NCI-H2029 treated with DMSO at 0.1 percent for 48 hours (cell line): ENCODE data around the gene MKI67.
"Not testable (repeated sequence)": the region's sequence is repeated elsewhere in the genome, so short reads cannot be mapped to it uniquely, and the experiment has no call there.

ENCODE experiments used
- DNase-seq: peaks from one replicate; lab custom pipeline; 2025; lab: John Stamatoyannopoulos, UW

Gene MKI67

DNA sequence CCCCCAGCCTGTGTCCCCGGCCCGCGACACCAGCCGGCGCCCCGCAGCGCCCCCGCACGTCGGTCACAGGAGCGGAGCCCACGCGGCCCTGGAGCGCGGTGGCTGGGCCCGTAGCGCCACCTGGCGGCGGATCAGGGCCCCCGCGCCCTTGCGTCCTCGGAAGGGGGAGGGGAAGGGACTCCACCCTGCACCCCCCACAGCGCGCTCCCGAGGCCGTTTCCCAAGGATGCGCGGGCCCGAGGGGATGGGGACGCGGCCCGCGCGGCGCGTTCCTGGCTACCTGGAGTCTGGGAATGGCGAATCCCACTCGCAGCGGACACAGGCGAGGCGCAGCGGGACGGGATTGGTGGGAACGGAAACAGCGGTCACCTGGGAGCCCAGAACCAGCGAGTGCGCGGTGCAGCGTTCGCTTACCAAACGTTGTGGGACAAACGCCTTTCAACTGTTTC, 23.8 kb upstream of the MKI67 start:
- no peak for DNase-seq

DNA sequence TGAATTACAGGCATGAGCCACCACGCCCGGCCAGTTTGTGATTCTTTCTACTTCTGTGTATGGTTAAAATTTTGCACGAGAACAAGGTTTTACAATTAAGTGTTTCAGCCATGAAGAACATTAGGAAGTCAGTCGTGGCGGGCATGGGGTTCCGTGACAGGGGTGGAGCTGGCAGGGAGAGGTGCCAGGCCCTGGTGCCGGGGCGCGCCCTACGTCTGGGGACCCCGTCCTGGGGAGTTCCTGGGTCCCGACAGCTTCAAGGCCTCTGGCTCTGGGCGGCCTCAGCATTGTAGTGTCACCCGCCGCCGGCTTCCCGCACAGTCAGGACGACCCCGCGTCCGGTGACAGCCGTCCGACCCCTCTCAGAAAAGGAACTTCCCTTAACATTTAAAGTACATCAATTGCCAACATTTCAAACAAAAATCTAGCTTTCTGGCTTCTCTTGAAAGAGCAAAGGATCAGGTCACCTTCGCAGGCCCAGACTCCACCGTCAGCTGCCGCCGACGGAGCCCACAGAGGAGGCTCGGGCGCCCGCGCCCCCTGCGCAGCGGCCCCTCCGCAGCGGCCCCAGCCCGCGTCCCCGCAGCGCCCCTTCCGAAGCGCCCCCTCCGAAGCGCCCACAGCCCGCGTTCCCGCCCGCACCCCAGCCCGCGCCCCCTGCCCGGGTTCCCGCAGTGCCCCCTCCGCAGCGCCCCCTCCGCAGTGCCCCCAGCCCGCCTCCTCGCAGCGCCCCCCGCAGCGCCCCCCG, 23.2 kb upstream of the MKI67 start:
- DNase-seq: no peak

DNA sequence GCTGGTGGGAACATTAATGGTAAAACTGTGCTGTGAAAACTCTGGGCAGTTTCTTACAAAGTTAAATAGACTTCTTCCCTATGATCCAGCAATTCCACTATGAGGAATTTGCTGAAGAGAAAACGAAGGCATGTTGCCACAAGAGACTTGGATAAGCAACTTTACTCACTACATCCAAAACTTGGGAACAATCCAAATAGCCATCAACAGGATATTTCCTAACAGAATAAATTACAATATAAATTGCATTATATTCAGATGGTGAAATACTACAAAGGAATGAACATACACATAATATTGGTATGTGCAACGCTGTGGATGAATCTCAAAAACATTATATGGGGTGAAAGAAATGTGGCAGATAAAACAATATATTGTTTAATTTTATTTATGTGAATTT, 21.4 kb upstream of the MKI67 start:
- no peak for DNase-seq

DNA sequence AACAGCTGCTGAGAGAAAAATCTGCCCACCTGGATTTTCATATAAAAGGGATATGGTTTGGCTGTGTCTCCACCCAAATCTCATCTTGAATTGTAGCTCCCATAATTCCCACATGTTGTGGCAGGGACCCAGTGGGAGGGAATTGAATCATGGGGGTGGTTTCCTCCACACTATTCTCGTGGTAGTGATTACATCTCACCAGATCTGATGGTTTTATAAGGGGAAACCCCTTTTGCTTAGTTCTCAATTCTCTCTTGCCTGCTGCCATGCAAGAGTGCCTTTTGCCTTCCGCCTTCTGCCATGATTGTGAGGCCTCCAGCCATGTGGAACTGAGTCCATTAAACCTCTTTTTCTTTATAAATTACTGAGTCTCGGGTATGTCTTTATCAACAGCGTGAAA, 20.8 kb upstream of the MKI67 start:
- DNase-seq: no peak

DNA sequence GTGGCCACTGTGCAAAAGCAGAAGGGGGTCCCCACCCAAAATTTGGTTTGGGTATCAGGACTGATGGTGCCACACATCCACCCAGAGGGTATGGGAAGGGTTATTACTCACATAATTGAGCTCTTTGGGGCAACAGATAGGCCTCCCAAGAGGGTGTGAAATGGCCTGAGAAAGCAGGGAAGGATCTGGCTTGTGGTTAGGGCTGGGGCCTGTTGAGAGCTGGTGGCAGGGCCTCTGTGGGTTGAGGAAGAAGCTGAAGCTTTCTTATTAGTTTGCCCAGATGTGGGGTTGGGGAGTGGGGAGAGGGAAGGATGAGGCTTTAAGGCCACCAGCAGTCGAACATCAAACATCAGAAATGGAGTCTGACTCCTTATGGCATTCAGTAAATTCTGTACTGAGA, 18.3 kb upstream of the MKI67 start:
- no peak for DNase-seq

DNA sequence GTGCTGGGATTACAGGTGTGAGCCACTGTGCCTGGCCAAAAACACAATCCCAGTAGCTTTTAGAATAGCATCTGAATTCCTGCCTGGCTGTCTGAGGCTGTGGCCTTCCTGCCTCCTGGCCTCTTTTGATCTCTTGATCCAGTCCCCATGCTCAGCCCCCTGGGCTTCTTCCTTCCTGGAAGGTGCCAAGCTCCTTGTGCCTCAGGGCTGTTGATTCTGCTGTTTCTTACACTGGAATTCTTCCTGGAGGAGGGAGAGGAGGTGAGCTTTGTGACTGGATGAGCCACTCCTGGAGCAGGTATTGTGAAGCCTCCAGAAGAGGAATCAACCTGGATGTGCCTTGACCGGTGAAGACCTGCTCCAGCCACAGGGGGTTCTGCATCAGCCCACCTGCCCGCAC, 17.3 kb upstream of the MKI67 start:
- no peak for DNase-seq

DNA sequence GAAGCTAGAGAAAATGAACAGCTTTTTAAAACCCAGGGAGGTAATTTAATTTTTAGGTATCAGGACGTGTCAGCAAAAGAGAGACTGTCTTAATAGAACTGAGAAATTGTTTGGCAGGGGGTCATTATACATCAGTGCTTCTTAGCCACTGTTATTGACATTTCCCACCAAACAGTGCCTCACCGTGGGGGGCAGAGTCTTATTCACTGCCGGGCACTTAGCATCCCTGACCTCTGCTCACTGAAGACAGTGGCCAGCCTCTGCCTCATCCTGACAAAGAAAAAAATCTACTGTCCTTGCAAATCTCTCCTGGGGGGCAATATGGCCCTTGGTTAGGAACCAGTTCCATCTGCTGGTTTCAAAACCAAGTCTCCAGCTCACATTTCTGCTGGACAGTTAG, 14.2 kb upstream of the MKI67 start:
- DNase-seq: no peak

DNA sequence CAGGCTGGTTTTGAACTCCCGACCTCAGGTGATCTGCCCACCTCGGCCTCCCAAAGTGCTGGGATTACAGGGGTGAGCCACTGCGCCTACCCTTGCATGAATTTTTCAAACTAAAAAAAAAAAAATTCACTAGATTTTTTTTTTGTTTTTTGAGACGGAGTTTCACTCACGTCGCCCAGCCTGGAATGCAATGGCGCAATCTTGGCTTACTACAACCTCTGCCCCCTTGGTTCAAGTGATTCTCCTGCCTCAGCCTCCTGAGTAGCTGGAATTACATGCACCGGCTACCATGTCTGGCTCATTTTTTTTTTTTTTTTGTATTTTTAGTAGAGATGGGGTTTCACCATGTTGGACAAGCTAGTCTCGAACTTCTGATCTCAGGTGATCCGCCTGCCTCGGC, 12.2 kb upstream of the MKI67 start:
- not testable (repeated sequence) for DNase-seq

DNA sequence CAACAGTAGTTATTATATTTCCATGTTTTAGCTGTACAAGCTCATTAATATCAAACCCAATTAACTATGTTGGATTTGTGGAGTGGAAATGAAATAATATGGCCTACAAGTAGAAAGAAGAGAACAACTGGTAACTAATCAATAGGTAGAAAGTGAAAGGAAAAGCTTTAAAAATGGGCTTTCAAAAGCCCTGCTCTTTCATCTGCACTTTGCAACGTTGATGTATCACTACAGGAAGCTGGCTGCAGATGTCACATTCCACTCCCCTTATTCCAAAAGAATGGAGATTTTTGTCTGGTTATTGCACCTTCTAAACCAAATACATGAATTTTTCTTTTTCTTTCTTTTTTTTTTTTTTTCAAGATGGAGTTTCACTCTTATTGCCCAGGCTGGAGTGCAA, 11.7 kb upstream of the MKI67 start:
- DNase-seq: no peak

DNA sequence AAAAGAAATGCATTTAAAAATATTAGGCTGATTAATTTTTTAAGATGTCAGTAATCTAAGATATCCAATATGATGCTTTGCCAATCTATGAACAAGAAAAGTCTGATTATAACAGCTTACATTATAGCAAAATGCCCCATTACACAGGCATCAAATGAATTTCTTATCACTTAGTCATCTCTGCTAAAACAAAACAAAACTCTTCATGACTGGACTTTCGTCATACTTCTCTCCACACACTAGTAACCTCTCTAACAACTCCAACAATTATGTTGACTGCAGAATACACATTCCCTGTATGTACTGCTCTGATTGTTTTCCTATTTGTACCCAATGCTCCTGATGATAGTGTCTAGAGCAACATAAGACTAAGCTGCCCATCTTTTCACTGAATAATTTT, 3.8 kb upstream of the MKI67 start:
- DNase-seq: no peak

DNA sequence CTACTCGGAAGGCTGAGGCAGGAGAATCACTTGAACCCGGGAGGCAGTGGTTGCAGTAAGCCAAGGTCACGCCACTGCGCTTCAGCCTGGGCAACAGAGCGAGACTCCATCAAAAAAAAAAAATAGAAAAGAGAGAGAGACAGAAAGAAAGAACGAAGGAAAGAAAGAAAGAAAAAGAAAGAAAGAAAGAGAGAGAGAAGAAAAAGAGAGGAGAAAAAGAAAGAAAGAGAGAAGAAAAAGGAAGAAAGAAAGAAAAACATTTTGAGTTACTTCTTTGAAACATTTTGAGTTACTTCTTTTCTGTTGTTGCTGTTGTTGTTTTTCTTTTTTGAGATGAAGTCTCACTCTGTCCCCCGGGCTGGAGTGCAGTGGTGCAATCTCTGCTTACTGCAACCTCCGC, 2.4 kb upstream of the MKI67 start:
- DNase-seq: no peak

DNA sequence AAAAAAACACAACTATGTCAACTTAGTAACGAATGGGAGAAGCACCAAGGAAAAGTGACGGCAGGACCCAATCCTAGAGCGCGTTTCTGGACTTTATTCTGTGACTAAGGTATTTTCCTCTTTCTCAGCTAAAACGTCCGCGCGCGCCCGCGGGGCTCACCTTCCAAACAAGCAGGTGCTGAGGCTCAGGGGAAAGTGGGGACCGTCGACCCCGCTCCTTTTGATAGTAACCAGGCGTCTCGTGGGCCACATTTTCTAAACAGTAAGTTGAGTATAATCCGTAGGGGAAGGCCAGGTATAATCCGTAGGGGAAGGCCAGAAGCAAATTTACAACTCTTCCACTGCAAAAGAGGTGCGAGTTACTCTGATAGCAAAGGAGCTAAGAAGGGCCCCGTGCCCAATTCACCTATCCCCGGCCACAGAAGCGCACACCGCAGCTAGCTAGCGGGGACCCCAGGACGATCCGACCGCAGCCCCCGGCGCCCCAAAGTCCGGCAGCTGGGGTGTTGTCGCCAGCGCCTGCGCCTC, 743 bp downstream of the MKI67 start:
- DNase-seq: no peak

DNA sequence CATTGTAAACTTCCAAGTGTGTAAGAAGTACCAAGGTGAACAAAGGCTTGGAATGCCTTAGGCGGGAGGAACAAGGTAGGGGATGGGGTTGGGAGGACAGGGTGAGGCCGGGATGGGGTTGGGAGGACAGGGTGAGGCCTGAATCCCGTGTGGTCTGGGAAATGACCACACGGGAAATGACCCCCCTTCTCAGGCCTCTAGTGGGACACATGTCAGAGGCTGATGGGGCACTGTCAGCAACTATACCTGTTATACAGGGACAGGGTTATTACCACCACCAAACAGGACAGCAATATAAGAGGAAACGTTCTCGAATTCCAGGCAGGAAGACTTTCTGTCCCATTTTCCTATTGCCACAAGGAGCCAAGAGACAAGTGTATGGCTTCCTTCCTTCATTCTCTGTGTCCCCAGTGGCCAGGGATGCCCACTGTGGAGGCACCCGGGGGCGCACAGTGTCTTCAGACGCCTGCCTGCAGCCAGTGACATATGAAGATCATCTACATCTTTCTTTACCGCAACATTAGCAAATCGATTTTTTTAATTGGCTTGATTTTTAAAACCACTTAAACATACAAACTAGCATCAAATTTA, 1.3 kb downstream of the MKI67 start:
- no peak for DNase-seq

DNA sequence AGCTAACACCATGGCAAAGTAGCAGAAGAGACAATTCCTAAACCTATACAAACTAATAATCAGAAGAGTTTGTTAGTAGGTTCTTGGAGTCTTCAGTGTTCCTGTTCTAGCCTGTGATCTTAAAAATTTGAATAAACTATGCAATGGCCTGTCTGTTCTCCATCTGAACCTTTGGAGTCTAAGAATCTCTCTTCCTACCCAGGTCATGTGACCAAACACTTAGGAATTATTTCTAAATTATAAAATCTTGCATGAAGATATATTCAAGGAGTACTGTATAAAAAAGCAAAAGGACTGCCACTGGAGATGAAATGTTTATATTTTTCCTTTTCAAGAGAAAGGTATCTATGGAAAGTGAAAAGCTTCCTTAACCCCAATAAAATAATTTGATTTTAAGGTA, 2.4 kb downstream of the MKI67 start:
- DNase-seq: no peak

DNA sequence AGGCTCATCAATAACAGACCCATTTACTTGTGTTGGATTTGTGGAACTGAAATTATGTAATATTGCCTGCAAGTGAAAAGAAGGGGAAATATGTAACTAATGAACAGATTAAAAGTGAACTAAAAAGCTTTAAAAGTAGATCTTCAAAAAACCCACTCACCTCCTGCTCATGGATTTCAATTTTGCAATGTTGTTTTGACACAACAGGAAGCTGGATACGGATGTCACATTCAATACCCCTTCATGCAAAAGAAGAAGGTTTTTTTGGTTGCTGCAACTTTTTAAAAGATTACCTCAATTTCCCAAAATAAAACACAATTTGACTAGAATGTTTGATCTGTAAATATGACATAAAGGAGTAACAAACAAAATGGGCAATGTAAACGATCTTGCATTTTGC, 3.3 kb downstream of the MKI67 start:
- no peak for DNase-seq

DNA sequence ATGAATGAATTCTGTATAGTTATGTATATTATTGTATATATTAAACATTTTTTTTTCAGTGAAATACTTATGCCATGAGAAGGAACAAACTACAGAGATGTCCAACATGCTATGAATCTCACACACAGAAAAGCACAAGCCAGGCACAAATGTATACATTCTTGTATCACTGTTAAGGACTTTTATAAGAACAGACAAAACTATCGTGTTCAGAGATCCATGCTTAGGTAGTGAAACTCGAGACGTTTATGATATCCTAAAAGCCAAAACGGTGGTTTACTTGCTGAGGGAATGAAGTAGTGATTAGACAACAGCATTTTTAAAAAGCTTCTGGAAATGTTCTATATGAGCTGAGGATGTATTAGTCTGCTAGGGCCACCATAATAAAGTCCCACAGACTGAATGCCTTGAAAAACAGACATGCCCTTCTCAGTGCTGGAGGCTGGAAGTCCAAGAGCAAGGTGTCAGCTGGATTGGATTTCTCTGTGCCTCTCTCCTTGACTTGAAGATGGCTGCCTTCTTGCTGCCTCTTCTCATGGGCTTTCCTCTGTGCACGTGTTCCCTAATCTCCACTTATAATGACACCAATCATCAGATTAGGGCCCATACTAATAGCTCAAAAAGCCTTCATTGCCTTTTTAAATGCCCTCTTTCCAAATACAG, 4.3 kb downstream of the MKI67 start:
- DNase-seq: no peak

DNA sequence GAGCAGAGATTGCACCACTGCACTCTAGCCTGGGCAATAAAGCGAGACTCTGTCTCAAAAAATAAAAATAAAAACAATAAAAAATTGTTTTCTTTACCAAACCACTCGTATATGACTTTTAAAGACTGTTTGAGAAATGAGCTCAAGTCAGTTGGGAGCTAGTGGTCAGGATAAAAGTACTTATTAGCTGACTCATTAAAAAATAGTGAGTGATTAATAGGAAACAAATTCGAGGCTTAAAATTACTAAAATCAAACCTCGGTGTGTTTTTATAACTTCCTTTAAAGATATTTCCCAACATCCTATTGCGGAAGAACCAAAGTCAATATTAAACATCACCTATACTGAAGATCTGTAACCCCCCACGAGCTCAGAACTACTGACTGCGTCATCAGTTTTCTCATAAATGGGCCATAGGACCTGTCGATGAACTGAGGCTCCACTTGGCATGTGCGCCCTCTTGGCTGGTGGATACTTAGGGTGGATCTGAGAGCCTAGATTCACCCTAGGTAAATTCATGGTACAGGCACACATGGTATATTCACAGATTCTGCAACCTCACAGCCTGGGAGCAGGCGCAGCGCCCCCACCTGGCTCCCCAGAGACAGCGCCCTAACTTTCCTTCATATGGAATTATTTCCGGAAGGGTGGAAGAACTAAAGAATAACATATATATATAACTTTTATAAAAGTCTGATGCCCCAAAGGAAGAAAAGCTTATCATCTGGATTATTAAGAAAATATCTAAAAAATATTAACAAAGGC, 9.2 kb downstream of the MKI67 start:
- DNase-seq: no peak

DNA sequence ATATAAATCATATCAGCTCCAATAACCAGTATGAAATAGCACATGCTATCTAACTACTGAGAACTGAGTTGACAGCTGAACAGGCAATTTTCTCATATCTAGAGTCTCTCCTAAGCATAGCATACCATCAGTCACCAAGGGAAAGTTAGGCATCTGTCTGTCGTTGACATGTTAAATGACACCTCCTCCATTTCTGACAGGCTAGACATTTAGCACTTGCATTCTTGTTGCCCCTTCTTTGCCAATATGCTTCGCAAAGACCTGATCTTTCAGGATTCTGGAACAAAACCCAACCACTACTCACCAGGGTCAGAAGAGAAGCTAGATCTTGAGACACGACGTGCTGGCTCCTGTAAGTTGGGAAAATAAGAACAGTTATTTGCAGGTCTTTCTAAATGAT, 10.0 kb downstream of the MKI67 start:
- no peak for DNase-seq

DNA sequence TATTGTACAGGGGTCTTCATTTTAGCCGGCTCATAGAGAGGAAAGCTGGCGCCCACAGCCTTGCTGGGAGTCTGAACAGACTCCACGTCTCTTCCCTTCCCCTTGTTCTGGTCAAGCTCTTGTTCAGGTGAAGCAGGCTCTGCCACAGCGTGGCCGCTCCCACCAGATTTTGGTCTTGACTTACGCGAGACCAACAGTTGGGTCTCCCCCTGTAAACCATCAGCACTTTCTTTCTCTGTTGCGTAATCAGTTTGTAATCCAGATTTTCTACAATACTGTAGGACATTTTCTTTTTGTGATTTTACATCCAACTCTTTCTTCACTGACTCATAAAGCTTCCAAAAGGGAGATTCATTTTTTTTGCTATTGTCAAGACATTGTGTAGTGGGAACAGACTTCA, 10.9 kb downstream of the MKI67 start:
- DNase-seq: no peak

DNA sequence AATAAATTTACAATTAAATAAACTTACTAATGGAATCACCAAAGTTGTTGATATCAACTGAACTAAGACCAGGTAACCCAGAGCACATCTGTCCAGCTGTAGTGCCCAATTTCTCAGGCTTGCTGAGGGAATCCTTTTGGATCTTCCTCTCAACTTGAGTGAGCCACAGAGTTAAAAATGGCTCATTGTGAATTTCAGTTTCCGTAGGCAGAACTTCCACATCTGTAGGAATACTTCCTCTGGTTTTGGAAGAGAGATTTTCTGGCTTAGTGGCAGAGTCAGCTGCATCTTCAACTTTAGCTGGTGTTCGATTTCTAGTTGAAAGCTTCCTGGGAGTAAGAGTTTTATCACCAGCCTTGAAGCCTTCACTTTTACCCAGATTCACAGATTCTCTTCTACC, 11.3 kb downstream of the MKI67 start:
- DNase-seq: no peak

DNA sequence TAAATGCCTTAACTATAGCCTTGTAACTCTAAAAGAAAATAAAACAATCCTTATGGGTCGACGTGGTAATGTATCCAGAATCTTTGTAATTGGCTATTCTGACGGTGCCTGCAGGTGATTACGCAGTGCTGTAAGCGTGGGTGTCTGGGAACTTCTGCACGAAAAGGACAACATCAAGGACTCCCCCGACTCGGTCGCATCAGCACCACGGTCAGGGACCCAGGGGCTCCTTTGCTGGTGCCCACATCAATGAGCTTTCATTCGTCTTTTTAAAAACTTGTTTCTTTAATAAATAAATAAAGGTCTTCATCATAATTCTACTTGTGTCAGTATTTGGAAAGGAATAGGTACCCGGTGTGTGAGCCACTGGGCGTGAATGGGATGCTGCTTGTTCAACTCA, 13.2 kb downstream of the MKI67 start:
- no peak for DNase-seq

DNA sequence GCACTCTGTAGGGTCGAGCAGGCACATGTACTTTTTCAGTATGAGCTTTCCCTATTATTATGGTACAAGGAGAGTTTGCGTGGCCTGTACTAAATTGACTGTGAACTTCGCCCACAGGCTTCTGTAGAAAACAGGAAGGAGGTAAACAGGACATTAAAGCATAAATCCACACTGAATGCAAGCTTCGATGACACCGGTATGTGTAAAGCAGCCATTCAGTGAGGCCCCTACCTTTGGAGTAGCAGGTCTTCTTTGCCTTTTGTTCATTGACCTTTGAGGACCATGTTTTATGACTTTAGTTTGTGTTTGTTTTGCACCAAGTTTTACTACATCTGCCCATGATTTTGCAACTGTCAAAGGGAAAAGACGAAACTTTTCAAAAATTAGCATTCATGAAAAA, 14.5 kb downstream of the MKI67 start:
- no peak for DNase-seq

DNA sequence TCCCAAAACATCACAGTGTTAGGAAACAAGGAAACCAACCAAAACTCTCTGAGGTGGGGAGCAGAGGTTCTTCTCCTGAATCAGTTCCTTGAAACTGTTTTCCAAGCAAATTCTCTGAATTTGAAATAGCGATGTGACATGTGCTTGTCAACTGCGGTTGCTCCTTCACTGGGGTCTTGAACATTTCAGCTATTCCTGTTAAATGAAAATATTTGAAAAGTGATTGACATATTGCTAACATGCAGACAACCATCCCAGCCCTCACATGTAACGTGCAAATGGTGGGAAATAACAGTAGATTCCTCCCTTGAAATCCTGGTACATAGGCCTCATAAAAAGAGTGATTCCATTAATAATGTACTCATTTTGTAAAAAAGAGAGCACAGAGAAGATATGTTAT, 15.9 kb downstream of the MKI67 start:
- no peak for DNase-seq
